ENCODE results near the gene KCNE2. TPM values are rescaled to one million over a fixed set of nuclear protein-coding genes. Genes with fewer than 3 reads are reported as not detected.
"Not testable (repeated sequence)": the region's sequence is repeated elsewhere in the genome, so short reads cannot be mapped to it uniquely, and the experiment has no call there.

The KCNE2 gene
- total RNA-seq, 1 donor from 2014 or later, result not detected

DNA sequence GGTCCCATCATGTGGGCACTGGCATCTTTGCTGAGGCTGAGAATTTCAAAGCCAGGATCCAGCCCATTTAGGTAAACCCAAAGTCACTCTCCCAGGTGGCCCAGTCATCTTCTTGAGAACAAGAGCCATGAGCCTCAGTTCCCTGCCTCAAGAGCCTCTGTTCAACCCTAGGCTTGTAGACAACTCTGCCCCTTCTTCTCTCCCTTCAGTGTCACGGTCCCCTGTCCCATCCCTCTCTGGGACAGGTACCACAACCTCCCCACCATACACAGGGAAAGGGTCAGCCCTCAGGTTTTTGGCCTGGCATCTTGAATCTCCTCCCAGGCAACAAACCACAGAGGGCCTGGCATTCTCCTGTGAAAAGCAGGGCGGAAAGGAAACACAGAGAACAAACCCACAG is 41.9 kb downstream of the KCNE2 start:
- not testable (repeated sequence) for DNase-seq (ENCODE audit: low spot score); ATAC-seq

DNA sequence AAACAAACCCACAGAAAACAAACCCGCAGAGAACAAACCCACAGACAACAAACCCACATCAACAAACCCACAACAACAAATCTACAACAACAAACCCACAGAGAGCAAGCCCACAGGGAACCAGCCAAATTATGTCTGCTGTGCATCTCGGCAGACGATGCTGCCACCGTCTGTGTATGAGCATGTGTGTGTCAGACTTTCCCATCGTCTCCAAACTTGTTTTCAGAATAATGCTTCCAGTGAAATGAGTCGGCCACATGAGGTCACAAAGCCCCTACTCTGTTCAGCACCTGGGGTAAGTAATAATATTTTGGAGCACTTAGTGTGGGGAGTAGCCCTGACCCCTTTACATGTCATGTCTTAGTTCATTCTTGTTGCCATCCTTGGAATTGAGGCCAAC is 42.3 kb downstream of the KCNE2 start:
- not testable (repeated sequence) for ATAC-seq; DNase-seq (ENCODE audit: low spot score)

DNA sequence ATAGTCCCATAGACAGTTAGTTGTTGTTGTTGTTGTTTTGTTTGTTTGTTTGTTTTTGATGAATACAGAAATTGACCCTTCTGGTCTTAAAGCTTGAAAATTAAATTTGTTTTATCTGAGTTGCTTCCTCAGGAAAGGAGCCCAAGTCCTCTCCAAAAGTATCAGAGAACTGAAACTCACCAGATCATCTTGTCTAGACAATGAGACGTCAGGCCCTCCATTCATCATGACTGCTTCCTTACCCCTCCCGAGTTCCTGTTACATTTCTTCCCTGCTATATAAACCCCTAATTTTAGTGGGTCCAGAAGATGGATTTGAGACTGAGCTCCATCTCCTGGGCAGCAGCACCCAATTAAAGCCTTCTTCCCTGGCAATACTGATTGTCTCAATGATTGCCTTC is 42.9 kb downstream of the KCNE2 start:
- not testable (repeated sequence) for DNase-seq (ENCODE audit: low spot score); ATAC-seq

DNA sequence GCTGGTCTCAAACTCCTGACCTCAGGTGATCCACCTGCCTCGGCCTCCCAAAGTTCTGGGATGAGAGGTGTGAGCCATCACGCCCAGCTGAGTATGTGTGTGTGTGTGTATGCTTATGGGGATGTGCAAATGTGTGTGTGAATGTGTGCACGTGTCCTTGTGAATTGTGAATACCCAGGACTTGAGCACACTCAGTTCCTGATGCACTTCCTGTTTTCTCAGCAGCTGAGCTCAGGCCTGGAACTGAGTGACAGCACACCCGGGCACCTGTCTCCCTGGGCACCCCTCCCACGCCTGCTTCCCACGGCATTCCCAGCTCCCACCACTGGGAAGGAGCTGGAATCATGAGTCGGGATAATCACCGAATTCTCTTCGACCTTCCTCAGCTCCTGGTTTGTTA is 43.5 kb downstream of the KCNE2 start:
- DNase-seq (ENCODE audit: low spot score); ATAC-seq: not testable (repeated sequence)

DNA sequence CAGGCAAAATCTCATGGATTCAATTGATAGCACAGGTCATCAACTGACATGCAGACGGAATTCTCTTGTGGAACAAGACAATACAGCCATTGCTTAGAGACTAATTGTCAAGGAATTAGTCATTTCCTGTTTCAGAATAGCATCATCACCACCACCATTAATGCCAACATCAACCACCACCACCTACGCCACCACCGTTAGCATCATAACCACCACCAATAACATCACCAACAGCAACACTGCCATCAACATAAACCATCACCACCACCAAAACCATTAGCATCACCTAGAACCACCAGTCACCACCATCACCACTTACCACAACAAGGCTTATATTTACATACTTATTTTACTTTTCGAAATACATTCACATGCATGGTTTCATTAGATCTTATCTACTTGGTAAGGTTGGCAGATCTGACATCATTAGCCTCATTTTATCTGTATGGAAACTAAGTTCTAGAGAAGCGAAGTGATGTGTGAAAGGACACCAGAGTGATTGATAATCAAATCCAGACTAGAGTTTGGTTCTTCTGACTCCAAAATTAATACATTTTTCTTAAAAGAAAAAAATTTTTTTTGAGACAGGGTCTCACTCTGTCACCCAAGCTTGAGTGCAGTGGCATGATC is 53.8 kb downstream of the KCNE2 start:
- not testable (repeated sequence) for ATAC-seq; DNase-seq (ENCODE audit: low spot score)

Other genes starting within 250 kb of the KCNE2 start
- 2.3 TPM for gene SMIM11, start 11.5 kb downstream of the KCNE2 start, total RNA-seq
- gene SMIM34, start 59.9 kb downstream of the KCNE2 start, total RNA-seq, result not detected
- gene KCNE1, start 148.2 kb downstream of the KCNE2 start, total RNA-seq, result 2.0 TPM

Measured in left lobe of liver (tissue), 2 donors.